Measurements from ENCODE around the gene CWH43. TPM values are rescaled to one million over a fixed set of nuclear protein-coding genes. Genes with fewer than 3 reads are reported as not detected.
"Not testable (repeated sequence)": the region's sequence is repeated elsewhere in the genome, so short reads cannot be mapped to it uniquely, and the experiment has no call there.

Gene CWH43
- total RNA-seq, 1 experiment from 2014 or later = not detected

- no peaks in the 10 kb centered on the region for H3K36me3 ChIP-seq
- DNase-seq = no peak
- H3K9me3 ChIP-seq = no peaks in the 10 kb centered on the region
- H3K27me3 ChIP-seq = no peaks in the 10 kb centered on the region
- H3K4me3 ChIP-seq = no peak overlapping the region
These were observed 19.0 kb upstream of the CWH43 start for GRCh38 chr4:48967101-48967500.

GRCh38 chr4:48967631-48968030 lies 18.4 kb upstream of the CWH43 start:
- H3K27me3 ChIP-seq = no peaks in the 10 kb centered on the region
- H3K4me3 ChIP-seq = no peak overlapping the region
- no peaks in the 10 kb centered on the region for H3K9me3 ChIP-seq
- peak; percentile 58 for DNase-seq
- H3K36me3 ChIP-seq = no peaks in the 10 kb centered on the region

GRCh38 chr4:48968814-48969213 lies 17.3 kb upstream of the CWH43 start:
- no peaks in the 10 kb centered on the region for H3K36me3 ChIP-seq
- DNase-seq = no peak
- H3K27me3 ChIP-seq = no peaks in the 10 kb centered on the region
- no peak overlapping the region for H3K4me3 ChIP-seq
- no peaks in the 10 kb centered on the region for H3K9me3 ChIP-seq

- Histone ChIP-seq H3K36me3 (no peaks in the 10 kb centered on the region), H3K4me3 (no peak overlapping the region), H3K9me3 (no peaks in the 10 kb centered on the region), H3K27me3 (no peaks in the 10 kb centered on the region)
- peak; percentile 76 for DNase-seq
These were observed 15.6 kb upstream of the CWH43 start for GRCh38 chr4:48970471-48970921.

- peak; percentile 77 for DNase-seq
- Histone ChIP-seq H3K4me3 (no peak overlapping the region), H3K9me3 (no peaks in the 10 kb centered on the region), H3K36me3 (no peaks in the 10 kb centered on the region), H3K27me3 (no peaks in the 10 kb centered on the region)
These were observed 11.0 kb upstream of the CWH43 start for GRCh38 chr4:48974979-48975640.

- H3K36me3 ChIP-seq = no peaks in the 10 kb centered on the region
- H3K9me3 ChIP-seq = no peaks in the 10 kb centered on the region
- H3K27me3 ChIP-seq = no peaks in the 10 kb centered on the region
- H3K4me3 ChIP-seq = no peak overlapping the region
- DNase-seq = no peak
These were observed 10.0 kb upstream of the CWH43 start for GRCh38 chr4:48976041-48976440.

- DNase-seq = no peak
- H3K27me3 ChIP-seq = no peaks in the 10 kb centered on the region
- H3K9me3 ChIP-seq = no peaks in the 10 kb centered on the region
- H3K36me3 ChIP-seq = no peaks in the 10 kb centered on the region
- H3K4me3 ChIP-seq = no peak overlapping the region
These were observed 6.0 kb upstream of the CWH43 start for GRCh38 chr4:48979914-48980579.

- not testable (repeated sequence) for H3K27me3 ChIP-seq, H3K9me3 ChIP-seq, H3K36me3 ChIP-seq, DNase-seq, H3K4me3 ChIP-seq
These were observed 2.1 kb upstream of the CWH43 start for GRCh38 chr4:48984005-48984404.

GRCh38 chr4:48985602-48985975 lies 486 bp upstream of the CWH43 start:
- DNase-seq = no peak
- no peaks in the 10 kb centered on the region for H3K9me3 ChIP-seq
- no peaks in the 10 kb centered on the region for H3K36me3 ChIP-seq
- H3K4me3 ChIP-seq = no peak overlapping the region
- H3K27me3 ChIP-seq = no peaks in the 10 kb centered on the region

- Histone ChIP-seq H3K9me3 (no peaks in the 10 kb centered on the region), H3K36me3 (no peaks in the 10 kb centered on the region), H3K4me3 (no peak overlapping the region), H3K27me3 (no peaks in the 10 kb centered on the region)
- no peak for DNase-seq
These were observed 634 bp downstream of the CWH43 start for GRCh38 chr4:48986654-48987164.

- no peaks in the 10 kb centered on the region for H3K9me3 ChIP-seq
- H3K4me3 ChIP-seq = no peak overlapping the region
- DNase-seq = no peak
- no peaks in the 10 kb centered on the region for H3K27me3 ChIP-seq
- H3K36me3 ChIP-seq = no peaks in the 10 kb centered on the region
These were observed 3.6 kb downstream of the CWH43 start for GRCh38 chr4:48989461-48990203.

- Histone ChIP-seq H3K27me3 (no peaks in the 10 kb centered on the region), H3K36me3 (no peaks in the 10 kb centered on the region), H3K9me3 (no peaks in the 10 kb centered on the region), H3K4me3 (no peak overlapping the region)
- DNase-seq = no peak
These were observed 5.3 kb downstream of the CWH43 start for GRCh38 chr4:48991357-48991756.

- Histone ChIP-seq H3K9me3 (no peaks in the 10 kb centered on the region), H3K4me3 (no peak overlapping the region), H3K36me3 (no peaks in the 10 kb centered on the region), H3K27me3 (no peaks in the 10 kb centered on the region)
- no peak for DNase-seq
These were observed 11.9 kb downstream of the CWH43 start for GRCh38 chr4:48997962-48998361.

GRCh38 chr4:48998440-48998839 lies 12.4 kb downstream of the CWH43 start:
- Histone ChIP-seq H3K36me3 (no peaks in the 10 kb centered on the region), H3K4me3 (no peak overlapping the region), H3K9me3 (no peaks in the 10 kb centered on the region), H3K27me3 (no peaks in the 10 kb centered on the region)
- no peak for DNase-seq

- Histone ChIP-seq H3K27me3 (no peaks in the 10 kb centered on the region), H3K36me3 (no peaks in the 10 kb centered on the region), H3K9me3 (no peaks in the 10 kb centered on the region), H3K4me3 (no peak overlapping the region)
- no peak for DNase-seq
These were observed 14.7 kb downstream of the CWH43 start for GRCh38 chr4:49000806-49001205.

- H3K4me3 ChIP-seq = no peak overlapping the region
- H3K9me3 ChIP-seq = no peaks in the 10 kb centered on the region
- no peaks in the 10 kb centered on the region for H3K27me3 ChIP-seq
- DNase-seq = no peak
- no peaks in the 10 kb centered on the region for H3K36me3 ChIP-seq
These were observed 16.9 kb downstream of the CWH43 start for GRCh38 chr4:49002931-49003330.

GRCh38 chr4:49018718-49019295 lies 32.7 kb downstream of the CWH43 start:
- no peak for DNase-seq
- Histone ChIP-seq H3K27me3 (no peaks in the 10 kb centered on the region), H3K9me3 (no peaks in the 10 kb centered on the region), H3K36me3 (no peaks in the 10 kb centered on the region), H3K4me3 (no peak overlapping the region)
